HUDEP-2 (cell line): Measurements from ENCODE around the gene TMEM147.

ENCODE experiments used
- DNase-seq, 76 experiments: peaks; one replicate each; lab custom pipeline; 2025; ENCODE audit not compliant: unreplicated experiment in 76 of 76; lab: John Stamatoyannopoulos, UW

The TMEM147 gene, protein sequence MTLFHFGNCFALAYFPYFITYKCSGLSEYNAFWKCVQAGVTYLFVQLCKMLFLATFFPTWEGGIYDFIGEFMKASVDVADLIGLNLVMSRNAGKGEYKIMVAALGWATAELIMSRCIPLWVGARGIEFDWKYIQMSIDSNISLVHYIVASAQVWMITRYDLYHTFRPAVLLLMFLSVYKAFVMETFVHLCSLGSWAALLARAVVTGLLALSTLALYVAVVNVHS

DNA sequence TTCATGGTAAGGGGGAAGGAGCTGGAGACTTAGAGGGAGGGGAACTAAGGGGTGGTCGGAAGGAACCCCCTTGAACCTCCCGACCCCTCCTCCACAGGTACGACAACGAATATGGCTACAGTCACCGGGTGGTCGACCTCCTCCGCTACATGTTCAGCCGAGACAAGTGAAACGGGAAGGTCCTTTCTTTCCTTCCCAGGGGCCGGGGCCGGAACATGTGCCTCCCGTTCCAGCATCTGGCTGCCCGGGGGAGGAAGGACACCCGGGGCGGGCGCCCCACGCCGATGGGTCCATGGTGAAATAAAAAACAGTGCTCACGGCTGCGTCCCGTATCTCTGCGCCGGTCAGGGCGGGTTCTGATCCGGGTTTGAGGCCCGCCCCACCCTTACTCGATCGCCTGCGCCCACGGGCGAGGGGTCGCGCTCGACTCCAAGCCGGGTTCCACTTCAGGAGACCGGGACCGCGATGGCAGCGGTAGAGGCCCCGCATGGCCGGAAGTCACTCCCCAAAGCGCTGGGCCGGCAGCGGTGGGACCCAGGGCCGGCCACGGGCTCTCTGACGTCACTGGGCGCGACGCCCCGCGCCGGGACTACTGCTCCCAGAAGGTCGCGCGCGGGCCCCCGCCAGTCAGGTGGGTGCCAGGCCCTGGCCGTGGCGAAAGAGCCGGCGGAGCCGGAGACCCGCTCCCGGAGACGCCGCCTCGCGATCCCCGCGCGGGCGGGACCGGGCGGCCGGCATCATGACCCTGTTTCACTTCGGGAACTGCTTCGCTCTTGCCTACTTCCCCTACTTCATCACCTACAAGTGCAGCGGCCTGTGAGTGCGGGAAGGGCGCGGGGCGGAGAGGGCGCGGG lies at the start of gene TMEM147:
Gene TMEM147, plus strand, starts transcription at position 626 of the 854 bp plus-strand sequence. Its CDS starts 114 bp downstream, at position 740.
- peak in 74 of 76 experiments; percentile 53 to 98 (median 89) for DNase-seq

DNA sequence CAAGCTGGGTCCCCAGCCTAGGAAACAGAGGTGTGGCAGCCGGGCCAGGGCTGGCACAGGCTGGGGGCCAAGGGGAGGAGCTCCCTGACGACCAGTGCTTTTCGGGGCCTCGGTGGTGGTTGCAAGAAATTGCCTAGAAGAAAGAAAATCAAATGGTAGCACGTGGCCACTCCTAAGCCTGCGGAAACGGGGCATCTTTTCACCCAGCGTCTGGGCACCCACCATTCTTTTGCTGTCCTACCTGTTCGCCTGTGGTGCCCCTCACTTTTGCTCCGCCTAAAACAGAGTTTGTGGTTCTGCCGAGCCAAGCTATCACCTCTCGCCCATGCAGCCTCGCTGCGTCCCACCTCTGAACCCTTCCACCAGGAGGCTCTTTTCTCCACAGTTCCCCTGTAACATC lies 48.0 kb upstream of the TMEM147 start:
- DNase-seq, result no peak

DNA sequence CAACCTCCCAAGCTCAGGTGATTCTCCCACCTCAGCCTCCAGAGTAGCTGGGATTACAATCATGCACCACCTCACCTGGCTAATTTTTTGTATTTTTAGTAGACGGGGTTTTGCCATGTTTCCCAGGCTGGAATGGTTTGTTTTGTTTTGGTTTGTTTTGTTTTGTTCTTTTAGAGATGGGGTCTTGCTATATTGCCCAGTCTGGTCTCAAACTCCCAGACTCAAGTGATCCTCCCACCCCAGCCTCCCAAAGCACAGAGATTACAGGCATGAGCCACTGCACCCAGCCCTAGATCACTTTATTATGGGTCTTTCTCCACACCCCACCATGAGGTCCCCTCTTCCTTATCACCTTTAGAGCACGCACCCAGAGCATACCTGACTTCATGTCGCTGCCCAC lies 47.2 kb upstream of the TMEM147 start:
- no peak for DNase-seq

DNA sequence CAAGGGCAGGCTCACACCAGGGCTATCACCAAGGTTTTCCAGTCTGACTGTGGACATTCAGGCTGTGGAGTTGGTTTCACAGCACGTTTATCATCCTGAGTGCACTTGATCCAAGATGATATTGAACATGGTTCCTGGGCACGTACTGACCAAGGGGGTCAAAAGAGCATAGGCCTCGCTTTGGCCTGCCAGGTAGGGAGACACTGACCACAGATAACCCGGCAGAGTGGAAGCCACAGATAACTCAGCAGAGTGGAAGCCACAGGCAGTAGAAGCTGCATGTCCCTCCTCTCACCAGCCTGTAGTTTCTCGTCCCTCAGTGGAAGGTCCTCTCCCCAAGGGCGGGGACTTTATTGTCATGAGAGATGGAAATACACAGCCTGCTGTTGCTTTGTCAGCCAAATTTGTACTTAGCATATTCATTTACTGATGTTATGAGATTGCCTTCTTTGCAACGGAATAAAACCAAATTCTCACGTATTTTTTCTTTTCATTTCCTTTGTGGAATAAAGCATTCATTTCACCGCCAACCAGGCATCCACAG lies 46.4 kb upstream of the TMEM147 start:
- no peak for DNase-seq

DNA sequence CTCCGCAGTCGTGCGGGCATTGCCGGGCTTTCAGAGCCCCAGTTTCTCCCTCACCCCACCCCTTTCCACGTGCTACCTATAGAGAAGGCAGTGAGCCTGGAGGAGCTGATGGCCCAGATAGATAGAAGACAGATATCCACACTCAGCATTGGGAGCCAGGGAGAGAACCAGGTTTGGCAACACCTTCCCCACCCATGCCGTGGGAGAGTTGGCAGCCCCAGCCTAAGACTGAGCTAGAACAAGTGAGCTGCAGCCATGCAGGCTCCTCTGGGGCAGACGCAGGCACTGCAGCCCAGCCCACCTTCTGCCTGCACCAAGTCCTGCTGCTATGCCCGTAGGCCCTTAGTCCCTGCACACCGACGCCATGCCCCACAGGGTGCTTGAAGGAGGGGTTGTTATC lies 44.8 kb upstream of the TMEM147 start:
- no peak for DNase-seq

DNA sequence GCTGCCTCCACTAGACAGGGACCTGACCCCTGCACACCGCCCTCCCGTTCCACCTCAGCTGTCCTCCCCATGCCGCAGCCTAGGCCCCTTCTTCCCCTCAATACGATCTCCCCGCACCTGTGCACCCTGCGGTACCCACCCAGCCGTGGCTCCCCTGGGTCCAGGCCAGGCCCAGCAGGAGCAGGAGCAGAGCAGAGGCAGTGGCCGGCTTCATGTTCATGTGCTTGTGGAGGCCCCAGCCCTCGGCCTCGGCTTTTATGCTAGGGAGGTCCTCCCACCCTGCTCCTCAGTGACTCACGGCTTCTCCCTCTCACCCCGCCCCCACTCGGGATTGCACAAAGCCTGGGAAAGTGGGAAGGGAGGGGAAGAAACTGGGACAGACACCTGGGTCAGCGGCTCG lies 43.7 kb upstream of the TMEM147 start:
- no peak for DNase-seq

DNA sequence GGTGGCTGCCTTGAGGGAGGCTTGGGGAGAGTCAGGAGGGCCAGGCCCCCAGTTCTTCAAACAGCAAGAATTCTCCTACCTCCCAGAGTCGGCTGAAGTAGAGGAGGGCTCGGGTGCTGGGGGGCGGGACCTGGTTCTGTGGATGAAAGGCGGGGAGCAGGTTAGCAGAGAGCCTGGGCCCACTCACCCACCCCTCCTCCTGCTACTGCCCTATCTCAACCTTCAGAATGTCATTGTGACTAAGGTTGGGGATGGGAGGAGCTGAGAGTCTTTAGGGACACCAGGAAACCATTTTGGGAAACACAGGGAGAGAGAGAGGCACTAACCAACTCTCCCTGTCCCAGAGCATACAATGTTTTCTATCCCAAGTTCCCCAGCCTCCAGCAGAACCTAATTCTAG lies 42.7 kb upstream of the TMEM147 start:
- DNase-seq, result no peak

DNA sequence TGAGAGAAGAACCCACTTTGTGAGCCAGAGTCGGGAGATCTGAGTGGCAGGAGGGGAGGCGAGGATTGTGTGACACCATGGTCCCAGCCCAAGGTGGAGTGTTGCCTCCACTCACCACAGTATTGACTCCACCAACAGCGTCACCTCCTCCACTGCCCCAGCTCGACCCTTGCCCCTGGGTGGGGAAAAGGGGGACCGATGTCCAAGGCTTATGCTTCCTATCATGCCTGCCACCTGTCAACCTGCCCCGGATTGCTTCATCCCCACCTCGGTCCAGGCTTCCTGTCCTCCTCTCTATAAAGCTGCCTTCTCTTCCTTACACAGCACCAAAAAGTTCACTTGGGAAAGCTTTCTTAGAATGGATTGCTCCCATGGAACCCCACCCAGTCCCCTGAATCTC lies 39.4 kb upstream of the TMEM147 start:
- DNase-seq, result no peak

DNA sequence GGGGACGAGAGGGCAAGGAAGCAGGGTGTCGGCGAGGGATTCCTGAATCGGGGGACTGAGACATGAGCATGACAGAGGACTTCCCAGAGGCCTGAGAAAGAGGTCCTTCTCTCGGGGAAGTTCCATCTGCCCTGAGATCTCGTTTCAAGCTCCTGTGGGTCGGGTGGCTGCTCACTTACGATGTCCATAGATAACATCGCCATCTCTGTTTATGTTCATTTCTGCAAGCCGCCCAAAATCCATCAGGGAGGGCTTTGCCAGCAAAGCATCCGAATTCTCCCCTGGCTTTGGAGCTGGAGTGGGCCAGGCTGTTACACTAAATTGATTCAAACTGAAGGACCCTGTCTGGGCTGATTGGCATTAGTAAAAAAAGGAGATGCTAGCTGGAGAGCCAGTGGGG lies 37.9 kb upstream of the TMEM147 start:
- DNase-seq, result no peak

DNA sequence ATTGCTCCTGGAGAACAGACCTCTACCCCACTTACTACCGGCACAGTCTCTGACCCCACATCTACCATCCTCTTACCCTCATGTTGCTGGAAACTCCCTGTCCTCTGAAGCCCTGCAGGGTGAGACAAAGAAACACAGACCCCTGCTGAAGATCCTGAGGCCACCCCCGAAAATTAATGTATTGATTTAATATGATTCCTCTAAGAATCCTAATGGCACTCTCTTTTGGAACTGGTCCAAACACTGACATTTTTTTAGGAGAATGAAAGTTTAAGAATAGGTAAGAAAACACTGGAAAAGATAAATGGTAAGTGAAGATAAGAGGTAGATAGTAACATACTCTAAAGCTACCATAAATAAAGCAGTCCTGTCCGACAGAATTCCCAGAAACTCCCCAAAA lies 37.3 kb upstream of the TMEM147 start:
- DNase-seq, result no peak

DNA sequence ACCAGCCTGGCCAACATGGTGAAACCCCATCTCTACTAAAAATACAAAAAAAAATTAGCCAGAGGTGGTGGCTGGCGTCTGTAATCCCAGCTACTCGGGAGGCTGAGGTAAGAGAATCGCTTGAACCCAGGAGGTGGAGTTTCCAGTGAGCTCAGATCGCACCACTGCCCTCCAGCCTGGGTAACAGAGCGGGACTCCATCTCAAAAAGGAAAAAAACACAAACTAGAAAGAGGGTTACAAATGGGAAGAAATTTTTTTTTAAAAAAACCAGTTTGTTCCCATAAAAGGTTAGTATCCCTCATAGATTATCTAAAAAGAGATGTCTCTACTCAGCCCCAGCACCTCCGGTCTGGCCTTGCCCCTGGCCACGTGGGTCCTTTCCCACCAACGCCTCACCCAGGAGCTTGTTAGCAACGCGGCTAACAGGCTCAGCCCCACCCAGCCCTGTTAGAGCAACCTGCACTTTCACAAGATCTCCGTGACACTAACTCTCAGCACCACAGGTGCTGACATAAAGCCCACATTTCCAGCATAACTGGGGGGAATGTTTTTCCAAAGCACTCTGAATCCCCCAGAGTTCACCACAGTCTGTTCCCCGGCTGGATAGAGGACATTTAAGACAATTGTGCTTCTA lies 36.3 kb upstream of the TMEM147 start:
- peak in 7 of 76 experiments; percentile 14 to 31 (median 22) for DNase-seq

DNA sequence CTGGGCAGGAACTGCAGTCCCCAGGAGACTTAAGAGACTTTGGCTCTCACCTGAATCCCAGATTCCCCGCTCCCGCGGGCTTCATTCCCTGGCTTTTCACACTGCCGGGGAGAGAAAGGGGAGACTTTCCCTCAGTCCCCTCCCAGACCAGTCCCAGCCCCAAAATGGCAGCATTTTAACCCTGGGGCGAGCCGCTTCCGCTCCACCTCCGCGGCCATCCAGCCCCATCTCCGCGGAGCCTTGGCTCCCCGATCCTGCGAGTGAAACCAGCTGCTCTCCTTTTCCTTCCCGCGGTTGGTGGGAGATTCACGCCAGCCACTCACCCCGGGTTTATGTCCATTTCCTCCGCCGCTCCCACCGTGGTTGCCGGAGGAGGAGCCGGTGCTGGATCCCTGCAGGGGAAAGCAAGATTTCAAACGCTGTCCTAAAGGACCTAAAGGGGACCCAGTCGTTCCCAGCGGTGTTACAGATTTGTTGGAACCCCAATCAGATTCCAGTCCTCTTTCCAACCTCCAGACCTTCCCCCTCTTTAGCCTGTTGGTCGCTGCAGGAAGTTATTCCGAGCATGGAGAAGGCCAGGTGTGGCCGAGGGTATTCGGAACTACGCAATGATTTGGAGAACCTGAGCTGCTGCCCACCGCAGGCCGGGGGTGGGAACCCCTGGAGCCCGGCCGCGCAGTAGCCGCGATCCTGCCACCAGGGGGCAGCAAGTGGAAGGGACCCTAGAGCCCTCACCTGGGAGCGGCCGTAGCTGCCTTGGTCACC lies 35.4 kb upstream of the TMEM147 start:
- DNase-seq, result peak in 41 of 76 experiments; percentile 11 to 67 (median 41)

DNA sequence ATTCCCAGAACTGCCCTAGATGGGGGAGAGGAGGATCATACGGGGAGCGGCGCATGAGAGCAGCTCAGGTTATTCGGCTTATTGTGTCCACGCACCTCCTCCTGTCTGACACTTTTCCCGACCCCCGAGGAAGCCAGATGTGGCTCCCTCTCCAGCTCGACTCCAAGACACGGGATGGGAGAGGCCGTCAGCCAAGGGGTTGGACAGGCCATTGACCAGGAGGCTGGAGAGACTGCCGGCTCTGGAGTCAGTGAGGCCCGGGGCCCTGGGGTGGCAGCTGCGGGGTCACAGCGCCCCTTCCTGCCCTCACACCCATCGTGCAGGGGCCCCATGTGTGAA lies 34.8 kb upstream of the TMEM147 start:
- DNase-seq, result no peak

DNA sequence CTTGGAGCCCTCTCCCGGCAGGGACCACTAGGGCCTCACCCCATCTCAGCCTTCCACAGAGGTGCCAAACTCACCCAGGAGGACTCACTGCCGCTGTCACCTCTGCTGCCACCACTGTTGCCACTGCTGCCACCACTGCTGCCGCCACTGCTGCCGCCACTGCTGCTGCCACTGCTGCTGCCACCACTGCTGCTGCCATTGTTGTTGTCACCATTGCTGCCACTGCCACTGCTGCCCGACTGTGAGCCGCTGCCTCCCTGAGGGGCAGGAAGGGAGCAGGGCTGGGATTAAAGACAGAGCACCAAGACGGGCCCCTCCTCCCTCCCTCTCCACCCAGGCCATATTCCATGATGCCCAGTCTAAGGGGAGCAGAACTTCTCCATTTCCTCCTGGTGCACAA lies 34.1 kb upstream of the TMEM147 start:
- DNase-seq, result no peak

DNA sequence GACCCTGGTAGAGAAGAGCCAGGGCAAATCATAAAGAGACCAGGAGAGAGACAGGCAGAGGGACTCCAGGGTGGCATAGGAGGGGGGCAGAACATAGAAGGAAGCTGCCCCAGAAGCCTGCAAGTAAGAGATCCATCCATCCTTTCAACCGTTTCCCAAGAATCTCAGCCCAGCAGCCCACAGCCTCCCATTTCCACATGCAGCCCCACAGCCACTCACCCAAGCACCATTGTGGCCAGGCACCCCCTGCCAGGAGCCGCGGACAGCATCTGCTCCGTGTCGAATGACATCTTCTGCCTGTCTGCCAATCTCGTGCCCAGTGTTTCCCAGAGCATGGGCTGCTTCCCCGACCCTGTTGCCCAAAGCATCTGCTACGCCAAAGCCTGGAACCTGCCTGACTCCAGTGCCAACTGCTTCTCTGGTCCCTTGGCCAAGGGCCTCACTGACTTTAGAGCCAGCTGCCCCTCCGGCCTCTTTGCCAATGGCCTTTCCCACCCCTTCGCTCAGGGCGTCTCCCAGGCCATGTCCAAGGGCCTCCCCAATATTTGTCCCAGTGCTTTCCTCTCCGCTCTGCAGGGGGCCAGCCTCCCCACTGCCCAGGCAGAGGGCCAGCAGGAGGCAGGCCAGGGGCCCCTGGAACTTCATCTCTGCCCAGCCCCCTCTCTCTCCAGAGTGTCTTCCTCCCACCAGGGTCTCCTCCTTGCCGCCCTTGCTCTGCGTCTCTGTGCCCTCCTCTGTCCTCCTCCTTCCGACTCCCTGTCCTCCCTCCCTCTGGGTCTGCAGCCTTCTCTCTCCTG lies 32.4 kb upstream of the TMEM147 start:
- no peak for DNase-seq

DNA sequence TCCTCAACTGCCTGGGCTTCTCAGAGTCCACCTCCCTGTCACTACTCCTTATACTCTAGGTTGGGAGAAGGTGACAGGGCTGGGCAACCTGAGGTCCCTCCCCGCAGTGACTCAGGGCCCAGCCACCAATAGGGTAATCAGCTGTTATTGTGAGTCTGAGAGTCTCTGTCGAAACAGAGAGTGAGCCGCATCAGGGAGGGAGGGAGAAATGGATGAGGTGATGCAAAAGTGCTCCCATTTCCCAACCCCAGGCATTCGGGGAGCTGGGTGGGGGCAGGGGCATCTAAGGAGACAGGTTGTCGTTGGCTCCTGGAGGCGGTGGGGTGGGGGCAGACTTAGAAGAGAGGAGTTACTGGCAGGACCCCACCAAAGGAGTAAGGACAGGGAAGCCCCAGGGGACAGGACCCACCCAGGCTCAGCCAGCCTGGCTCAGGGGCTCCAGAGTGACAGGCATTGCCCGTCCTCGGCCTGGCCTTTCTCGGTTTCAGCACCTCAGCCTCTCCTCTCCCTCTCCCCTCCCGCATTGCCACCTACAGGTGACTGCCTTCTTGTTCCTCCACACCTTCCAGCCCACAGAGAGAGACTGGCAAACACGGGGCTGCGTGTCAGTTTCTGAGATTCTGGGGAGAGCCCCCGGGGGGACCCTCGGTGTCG lies 31.7 kb upstream of the TMEM147 start, which contains the start of gene DMKN:
Gene DMKN, minus strand, starts transcription at position 22 of the 654 bp plus-strand sequence. CDS start 174 bp downstream, outside the sequence.
- DNase-seq, result no peak

DNA sequence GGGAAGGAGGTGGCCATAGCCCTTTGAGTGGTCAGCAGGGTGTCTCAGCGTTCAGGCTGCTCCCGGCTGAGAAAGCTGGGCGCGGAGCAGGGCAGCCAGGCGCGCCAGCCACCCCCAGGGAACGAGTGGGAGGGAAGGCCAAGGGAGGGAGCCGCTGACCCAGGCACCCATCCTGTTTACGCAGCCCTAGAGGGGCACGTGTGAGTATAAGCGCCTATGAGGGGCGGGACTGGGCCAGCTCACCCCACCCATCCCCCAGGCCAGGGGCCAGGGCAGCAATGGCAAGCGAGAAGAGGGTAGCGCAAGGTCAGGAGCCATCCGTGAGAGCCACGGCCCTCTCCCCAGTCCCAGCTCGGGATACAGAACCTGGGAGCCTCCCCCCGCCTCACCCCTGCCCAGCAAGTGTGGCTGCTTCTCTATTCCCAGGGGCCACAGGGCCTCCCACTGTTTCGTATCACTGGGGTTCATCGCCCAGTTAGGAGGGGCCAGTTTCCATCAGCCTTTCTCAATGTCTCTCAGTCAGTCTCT lies 31.1 kb upstream of the TMEM147 start:
- no peak for DNase-seq

DNA sequence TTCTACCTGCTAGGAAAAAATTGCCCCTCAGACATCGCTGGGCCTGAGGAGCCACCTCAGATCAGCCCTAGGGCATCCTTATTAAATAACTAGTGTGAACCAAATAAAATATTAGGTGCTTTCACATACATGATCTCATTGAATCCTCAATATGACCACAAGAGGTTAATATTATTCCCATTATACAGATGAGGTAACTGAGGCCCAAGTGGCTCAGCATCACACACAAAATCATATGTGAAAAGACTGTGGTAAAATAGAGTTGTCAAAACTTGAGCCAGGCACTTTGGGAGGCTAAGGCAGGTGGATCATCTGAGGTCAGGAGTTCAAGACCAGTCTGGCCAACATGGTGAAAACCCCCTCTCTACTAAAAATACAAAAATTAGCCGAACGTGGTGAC lies 29.1 kb upstream of the TMEM147 start:
- no peak for DNase-seq

DNA sequence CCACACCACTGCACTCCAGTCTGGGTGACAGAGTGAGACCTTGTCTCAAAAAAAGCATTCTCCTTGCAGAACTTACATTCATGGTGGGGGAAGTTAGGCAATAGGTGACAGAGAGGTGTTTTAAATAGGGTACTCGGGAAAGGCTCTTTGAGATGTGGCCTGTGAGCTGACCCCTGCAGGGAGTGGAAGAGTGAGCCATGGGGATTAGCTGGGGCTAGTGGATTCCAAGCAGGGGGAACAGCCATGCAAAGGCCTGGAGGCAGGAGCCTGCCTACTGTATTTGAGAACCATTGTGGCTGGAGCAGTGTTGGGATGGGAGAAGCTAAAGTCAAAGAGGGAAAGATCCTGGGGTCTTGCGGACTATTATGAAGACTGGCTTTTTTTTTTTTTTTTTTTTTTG lies 28.1 kb upstream of the TMEM147 start:
- DNase-seq, result no peak
